NK-92 (cell line): ENCODE data around the gene UGT1A1.
"Not testable (repeated sequence)": the region's sequence is repeated elsewhere in the genome, so short reads cannot be mapped to it uniquely, and the experiment has no call there.

Experiments
- DNase-seq: peaks from one replicate; lab custom pipeline; 2025; ENCODE audit not compliant: unreplicated experiment; lab: John Stamatoyannopoulos, UW

The UGT1A1 gene

DNA sequence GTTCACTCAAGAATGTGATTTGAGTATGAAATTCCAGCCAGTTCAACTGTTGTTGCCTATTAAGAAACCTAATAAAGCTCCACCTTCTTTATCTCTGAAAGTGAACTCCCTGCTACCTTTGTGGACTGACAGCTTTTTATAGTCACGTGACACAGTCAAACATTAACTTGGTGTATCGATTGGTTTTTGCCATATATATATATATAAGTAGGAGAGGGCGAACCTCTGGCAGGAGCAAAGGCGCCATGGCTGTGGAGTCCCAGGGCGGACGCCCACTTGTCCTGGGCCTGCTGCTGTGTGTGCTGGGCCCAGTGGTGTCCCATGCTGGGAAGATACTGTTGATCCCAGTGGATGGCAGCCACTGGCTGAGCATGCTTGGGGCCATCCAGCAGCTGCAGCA, at the start of gene UGT1A1:
Gene UGT1A1 (plus strand): TSS at position 228 of the 400 bp plus-strand sequence. CDS start 18 bp downstream, at position 246.
- no peak for DNase-seq

- DNase-seq, result no peak
Measured at GRCh38 chr2:233711312-233712008, 48.6 kb upstream of the UGT1A1 start.

DNA sequence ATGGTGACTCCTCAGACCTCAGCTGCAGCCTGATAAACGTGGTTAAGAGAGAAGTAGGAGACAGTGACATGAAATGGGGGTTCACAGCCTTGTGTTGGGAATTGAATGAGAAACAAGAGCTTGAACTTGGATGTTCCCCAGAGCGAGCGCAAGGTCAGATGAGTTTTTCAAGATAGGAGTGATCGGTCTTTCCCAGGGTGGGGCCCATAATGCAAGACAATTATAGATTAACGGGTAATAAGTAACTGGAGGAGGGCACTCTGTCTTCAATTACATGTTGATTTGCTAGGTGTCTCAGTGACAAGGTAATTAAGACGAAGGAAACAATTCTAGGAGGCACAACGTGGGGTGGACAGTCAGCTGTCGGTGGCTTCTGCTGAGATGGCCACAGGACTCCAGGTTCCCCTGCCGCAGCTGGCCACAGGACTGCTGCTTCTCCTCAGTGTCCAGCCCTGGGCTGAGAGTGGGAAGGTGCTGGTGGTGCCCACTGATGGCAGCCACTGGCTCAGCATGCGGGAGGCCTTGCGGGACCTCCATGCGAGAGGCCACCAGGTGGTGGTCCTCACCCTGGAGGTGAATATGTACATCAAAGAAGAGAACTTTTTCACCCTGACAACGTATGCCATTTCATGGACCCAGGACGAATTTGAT, 47.3 kb upstream of the UGT1A1 start, which contains the start of gene UGT1A5:
Gene UGT1A5 (plus strand): TSS at position 297 of the 651 bp plus-strand sequence. CDS start 85 bp downstream, at position 382.
- DNase-seq, result no peak

- no peak for DNase-seq
Measured at GRCh38 chr2:233713262-233713615, 46.8 kb upstream of the UGT1A1 start.

GRCh38 chr2:233714121-233714520, 45.9 kb upstream of the UGT1A1 start:
- no peak for DNase-seq

- no peak for DNase-seq
Measured at GRCh38 chr2:233718552-233718951, 41.5 kb upstream of the UGT1A1 start, which contains the start of gene UGT1A4. Gene UGT1A4 (plus strand): TSS chr2:233718736. CDS start chr2:233718821, 85 bp downstream.

DNA sequence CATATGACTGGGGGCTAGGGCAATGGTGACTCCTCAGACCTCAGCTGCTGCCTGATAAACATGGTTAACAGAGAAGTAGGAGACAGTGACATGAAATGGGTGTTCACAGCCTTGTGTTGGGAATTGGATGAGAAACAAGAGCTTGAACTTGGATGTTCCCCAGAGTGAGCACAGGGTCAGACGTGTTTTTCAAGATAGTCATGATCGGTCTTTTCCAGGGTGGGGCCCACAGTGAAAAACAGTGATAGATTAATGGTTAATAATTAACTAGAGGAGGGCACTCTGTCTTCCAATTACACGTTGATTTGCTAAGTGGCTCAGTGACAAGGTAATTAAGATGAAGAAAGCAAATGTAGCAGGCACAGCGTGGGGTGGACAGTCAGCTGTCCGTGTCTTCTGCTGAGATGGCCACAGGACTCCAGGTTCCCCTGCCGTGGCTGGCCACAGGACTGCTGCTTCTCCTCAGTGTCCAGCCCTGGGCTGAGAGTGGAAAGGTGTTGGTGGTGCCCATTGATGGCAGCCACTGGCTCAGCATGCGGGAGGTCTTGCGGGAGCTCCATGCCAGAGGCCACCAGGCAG, 31.3 kb upstream of the UGT1A1 start, which contains the start of gene UGT1A3:
Gene UGT1A3 (plus strand): TSS at position 320 of the 579 bp plus-strand sequence. CDS start 85 bp downstream, at position 405.
- DNase-seq, result no peak

DNA sequence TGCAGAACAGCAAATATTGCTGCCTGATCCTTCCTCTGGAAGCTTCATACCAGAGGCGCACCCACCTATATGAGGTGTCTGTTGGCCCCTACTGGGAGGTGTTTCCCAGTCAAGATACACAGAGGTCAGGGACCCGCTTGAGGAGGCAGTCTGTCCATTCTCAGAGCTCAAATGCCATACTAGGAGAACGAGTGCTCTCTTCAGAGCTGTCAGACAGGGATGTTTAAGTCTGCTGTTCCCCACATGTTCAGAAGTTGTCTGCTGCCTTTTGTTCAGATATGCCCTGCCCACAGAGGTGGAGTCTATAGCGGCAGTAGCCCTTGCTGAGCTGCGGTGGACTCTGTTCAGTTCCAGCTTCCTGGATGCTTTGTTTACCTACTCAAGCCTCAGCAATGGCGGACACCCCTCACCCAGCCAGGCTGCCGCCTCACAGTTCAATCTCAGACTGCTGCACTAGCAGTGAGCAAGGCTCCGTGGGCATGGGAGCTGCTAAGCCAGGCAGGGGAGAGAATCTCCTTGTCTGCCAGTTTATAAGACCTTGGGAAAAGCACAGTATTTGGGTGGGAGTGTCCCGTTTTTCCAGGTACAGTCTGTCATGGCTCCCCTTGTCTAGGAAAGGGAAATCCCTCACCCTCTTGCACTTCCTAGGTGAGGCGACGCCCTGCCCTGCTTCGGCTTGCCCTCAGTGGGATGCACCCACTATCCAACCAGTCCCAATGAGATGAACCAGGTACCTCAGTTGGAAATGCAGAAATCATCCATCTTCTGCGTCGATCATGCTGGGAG, 23.0 kb upstream of the UGT1A1 start:
- DNase-seq, result not testable (repeated sequence)

- DNase-seq, result no peak
Measured at GRCh38 chr2:233740870-233741269, 19.2 kb upstream of the UGT1A1 start.

GRCh38 chr2:233743464-233744259, 16.4 kb upstream of the UGT1A1 start:
- no peak for DNase-seq

DNA sequence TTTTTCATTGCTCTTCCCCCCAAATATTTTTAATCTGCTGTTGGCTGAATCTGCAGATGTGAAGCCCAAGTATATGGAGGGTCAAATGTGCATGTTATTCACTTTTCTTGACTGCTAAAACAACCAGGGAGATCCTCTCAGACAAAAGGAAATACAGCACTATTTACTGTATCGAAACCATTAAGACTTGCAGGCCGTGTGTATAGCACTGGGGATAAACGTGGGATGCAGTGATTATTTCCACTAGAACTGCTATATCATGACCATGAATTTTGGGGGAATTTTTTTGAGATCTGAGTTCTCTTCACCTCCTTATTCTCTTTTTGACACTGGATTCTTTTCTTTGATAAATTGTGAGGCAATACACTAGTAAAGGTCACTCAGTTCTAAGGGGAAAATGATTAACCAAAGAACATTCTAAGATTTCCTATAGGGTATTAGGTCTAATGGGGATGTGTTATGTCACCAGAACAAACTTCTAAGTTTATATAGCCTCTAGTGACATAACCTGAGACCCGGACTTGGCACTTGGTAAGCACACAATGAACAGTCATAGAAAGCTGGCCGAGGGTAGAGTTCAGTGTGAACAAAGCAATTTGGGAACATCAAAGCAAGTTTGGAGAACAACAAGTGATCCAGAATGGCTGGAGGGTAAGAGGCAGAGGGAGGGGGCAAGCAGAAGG, 14.9 kb upstream of the UGT1A1 start:
- no peak for DNase-seq

- DNase-seq, result not testable (repeated sequence)
Measured at GRCh38 chr2:233745838-233746237, 14.2 kb upstream of the UGT1A1 start.

GRCh38 chr2:233746475-233747282, 13.4 kb upstream of the UGT1A1 start:
- no peak for DNase-seq

- DNase-seq, result no peak
Measured at GRCh38 chr2:233747283-233747544, 12.9 kb upstream of the UGT1A1 start.

DNA sequence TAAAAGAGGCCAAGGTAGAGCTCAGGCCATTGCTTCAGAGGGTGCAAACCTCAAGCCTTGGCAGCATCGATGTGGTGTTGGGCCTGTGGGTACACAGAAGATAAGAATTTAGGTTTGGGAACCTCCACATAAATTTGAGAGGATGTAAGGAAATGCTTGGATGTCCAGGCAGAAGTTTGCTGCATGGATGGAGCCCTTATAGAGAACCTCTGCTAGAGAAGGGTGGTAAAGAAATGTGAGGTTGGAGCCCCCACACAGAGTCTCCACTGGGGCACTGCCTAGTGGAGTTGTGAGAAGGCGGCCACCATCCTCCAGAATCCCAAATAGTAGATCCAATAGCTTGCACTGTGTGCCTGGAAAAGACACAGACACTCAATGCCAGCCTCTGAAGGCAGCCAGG, 9.4 kb upstream of the UGT1A1 start:
- not testable (repeated sequence) for DNase-seq

GRCh38 chr2:233751212-233752009, 8.7 kb upstream of the UGT1A1 start:
- not testable (repeated sequence) for DNase-seq

GRCh38 chr2:233754872-233755611, 5.0 kb upstream of the UGT1A1 start:
- DNase-seq, result no peak
